Mesendoderm (in vitro differentiated cells): ENCODE data around the gene ABCA1.
"Not testable (repeated sequence)": the region's sequence is repeated elsewhere in the genome, so short reads cannot be mapped to it uniquely, and the experiment has no call there.

ENCODE experiments used
- DNase-seq: peaks from one replicate; pipeline ENCODE4 v3.0.0; 2013
- H2AK5ac ChIP-seq: 2 replicates; pipeline ENCODE4 v1.6.1; 2013; ENCODE audit warnings: low read length, inconsistent platforms
- H2BK120ac ChIP-seq: 2 replicates; pipeline ENCODE4 v1.6.1; 2013; ENCODE audit warnings: low read depth, mild to moderate bottlenecking, low read length, moderate library complexity, mixed read lengths
- H2BK15ac ChIP-seq: replicated peaks from 2 replicates; pipeline ENCODE4 v1.6.1; 2013; ENCODE audit warnings: low read depth, mild to moderate bottlenecking, moderate library complexity
- H2BK5ac ChIP-seq: 2 replicates; pipeline ENCODE4 v1.6.1; 2013; ENCODE audit warnings: low read length, inconsistent platforms
- H3K18ac ChIP-seq: 2 replicates; pipeline ENCODE4 v1.6.1; 2013; ENCODE audit warnings: mild to moderate bottlenecking, low read length, mixed read lengths
- H3K23ac ChIP-seq: one replicate; pipeline ENCODE4 v1.6.1; 2013; ENCODE audit warnings: low read length
- H3K27ac ChIP-seq: 2 replicates; pipeline ENCODE4 v1.5.1; 2013; ENCODE audit warnings: low read depth, mild to moderate bottlenecking, inconsistent platforms, low read length, moderate library complexity
- H3K27me3 ChIP-seq: 2 replicates; pipeline ENCODE4 v1.6.1; 2013; ENCODE audit warnings: low read length, control low read depth, mild to moderate bottlenecking, inconsistent platforms; ENCODE audit not compliant: insufficient read depth, poor library complexity
- H3K36me3 ChIP-seq: 2 replicates; pipeline ENCODE4 v1.6.1; 2013; ENCODE audit warnings: low read length, inconsistent platforms; ENCODE audit not compliant: control insufficient read depth, insufficient read depth
- H3K4ac ChIP-seq: one replicate; pipeline ENCODE4 v1.6.1; 2013; ENCODE audit warnings: low read depth, mild to moderate bottlenecking, low read length, moderate library complexity
- H3K4me1 ChIP-seq: 2 replicates; pipeline ENCODE4 v1.6.1; 2013; ENCODE audit warnings: low read depth, low read length, inconsistent platforms; ENCODE audit not compliant: control insufficient read depth
- H3K4me2 ChIP-seq: 2 replicates; pipeline ENCODE4 v1.6.1; 2013; ENCODE audit warnings: low read length
- H3K4me3 ChIP-seq: 2 replicates; pipeline ENCODE4 v1.5.1; 2013; ENCODE audit warnings: mild to moderate bottlenecking, low read length
- H3K56ac ChIP-seq: one replicate; pipeline ENCODE4 v1.6.1; 2013; ENCODE audit warnings: low read length
- H3K79me1 ChIP-seq: 2 replicates; pipeline ENCODE4 v1.6.1; 2013; ENCODE audit warnings: low read length, inconsistent platforms
- H3K79me2 ChIP-seq: 2 replicates; pipeline ENCODE4 v1.6.1; 2013; ENCODE audit warnings: mild to moderate bottlenecking, low read length; ENCODE audit not compliant: control insufficient read depth, insufficient read depth
- H3K9ac ChIP-seq: 2 replicates; pipeline ENCODE4 v1.6.1; 2013; ENCODE audit warnings: low read length, inconsistent platforms
- H4K5ac ChIP-seq: one replicate; pipeline ENCODE4 v1.6.1; 2013; ENCODE audit warnings: low read length
- H4K8ac ChIP-seq: one replicate; pipeline ENCODE4 v1.6.1; 2013; ENCODE audit warnings: low read depth, mild to moderate bottlenecking, control low read depth, low read length, moderate library complexity
- WGBS: extraction: QIAGEN DNeasy Blood & Tissue Kit; methylation state at CpG from one replicate; pipeline ENCODE4 v1.1.7; 2013; ENCODE audit warnings: low lambda C conversion rate, missing lambda C conversion rate; ENCODE audit not compliant: insufficient coverage; ENCODE audit errors: extremely low coverage; 5-methylcytosine and 5-hydroxymethylcytosine counted together

Gene ABCA1

GRCh38 chr9:104769655-104770054 lies 158.3 kb downstream of the ABCA1 start:
- DNase-seq, result no peak
- H2BK5ac ChIP-seq, result no peak overlapping the region
- no peak overlapping the region for H2AK5ac ChIP-seq
- no peak overlapping the region for H3K4me3 ChIP-seq
- no peak overlapping the region for H3K18ac ChIP-seq
- H3K79me2 ChIP-seq, result no peaks in the 10 kb centered on the region
- no peak overlapping the region for H3K56ac ChIP-seq
- no peak overlapping the region for H2BK120ac ChIP-seq
- no peak overlapping the region for H3K23ac ChIP-seq
- H3K36me3 ChIP-seq, result no peaks in the 10 kb centered on the region
- H4K8ac ChIP-seq, result no peak overlapping the region
- no peak overlapping the region for H3K9ac ChIP-seq
- H3K27ac ChIP-seq, result no peak overlapping the region
- H3K4ac ChIP-seq, result no peak overlapping the region
- H3K79me1 ChIP-seq, result no peaks in the 10 kb centered on the region
- no peaks in the 10 kb centered on the region for H3K4me1 ChIP-seq
- no peak overlapping the region for H4K5ac ChIP-seq
- no CpG with 5 or more reads among the region's 2 CpGs for WGBS
- no peak overlapping the region for H3K4me2 ChIP-seq
- no peak overlapping the region for H2BK15ac ChIP-seq
- H3K27me3 ChIP-seq, result no peaks in the 10 kb centered on the region

GRCh38 chr9:104769029-104769428 lies 158.9 kb downstream of the ABCA1 start:
- no CpG with 5 or more reads among the region's 12 CpGs for WGBS
- H3K4me1 ChIP-seq, H4K8ac ChIP-seq: not testable (repeated sequence)

GRCh38 chr9:104767507-104767906 lies 160.4 kb downstream of the ABCA1 start:
- Histone ChIP-seq H3K36me3 (no peaks in the 10 kb centered on the region), H3K79me2 (no peaks in the 10 kb centered on the region), H2BK120ac (no peak overlapping the region), H3K4me2 (no peak overlapping the region), H2BK5ac (no peak overlapping the region), H3K56ac (no peak overlapping the region), H3K27me3 (no peaks in the 10 kb centered on the region), H4K8ac (no peak overlapping the region), H3K27ac (no peak overlapping the region), H3K18ac (no peak overlapping the region), H3K23ac (no peak overlapping the region), H3K4me3 (no peak overlapping the region), H3K4ac (no peak overlapping the region), H3K4me1 (no peaks in the 10 kb centered on the region), H4K5ac (no peak overlapping the region), H2AK5ac (no peak overlapping the region), H3K9ac (no peak overlapping the region), H3K79me1 (no peaks in the 10 kb centered on the region), H2BK15ac (no peak overlapping the region)
- WGBS, result no CpG with 5 or more reads among the region's 3 CpGs
- no peak for DNase-seq

More at GRCh38 chr9:104769029-104769428, 158.9 kb downstream of the ABCA1 start:
- H3K4me3 ChIP-seq, H3K4ac ChIP-seq, H3K36me3 ChIP-seq, H3K23ac ChIP-seq, H3K18ac ChIP-seq, H2AK5ac ChIP-seq, H4K5ac ChIP-seq, H2BK5ac ChIP-seq, H3K4me2 ChIP-seq, H3K79me2 ChIP-seq, H2BK120ac ChIP-seq, H2BK15ac ChIP-seq, H3K27ac ChIP-seq, H3K79me1 ChIP-seq, H3K27me3 ChIP-seq, DNase-seq, H3K56ac ChIP-seq, H3K9ac ChIP-seq: not testable (repeated sequence)

- no peak overlapping the region for H3K4ac ChIP-seq
- H3K23ac ChIP-seq, result no peak overlapping the region
- no peak overlapping the region for H3K18ac ChIP-seq
- no peak overlapping the region for H3K4me2 ChIP-seq
- no peak overlapping the region for H3K56ac ChIP-seq
- no peaks in the 10 kb centered on the region for H3K27me3 ChIP-seq
- no peaks in the 10 kb centered on the region for H3K79me2 ChIP-seq
- no peak overlapping the region for H4K5ac ChIP-seq
- no peak overlapping the region for H4K8ac ChIP-seq
- no peak overlapping the region for H2BK15ac ChIP-seq
- H3K79me1 ChIP-seq, result no peaks in the 10 kb centered on the region
- no peak overlapping the region for H3K4me3 ChIP-seq
- no CpG with 5 or more reads among the region's 7 CpGs for WGBS
- no peaks in the 10 kb centered on the region for H3K4me1 ChIP-seq
- DNase-seq, result no peak
- no peak overlapping the region for H2BK5ac ChIP-seq
- H3K9ac ChIP-seq, result no peak overlapping the region
- no peak overlapping the region for H2BK120ac ChIP-seq
- H3K36me3 ChIP-seq, result no peaks in the 10 kb centered on the region
- H2AK5ac ChIP-seq, result no peak overlapping the region
- no peak overlapping the region for H3K27ac ChIP-seq
Observed at GRCh38 chr9:104766025-104766424, 161.9 kb downstream of the ABCA1 start.

GRCh38 chr9:104765138-104765537 lies 162.8 kb downstream of the ABCA1 start:
- H3K23ac ChIP-seq, result no peak overlapping the region
- no peaks in the 10 kb centered on the region for H3K36me3 ChIP-seq
- no peak overlapping the region for H4K8ac ChIP-seq
- no peak overlapping the region for H3K4me2 ChIP-seq
- no peak overlapping the region for H3K27ac ChIP-seq
- H3K9ac ChIP-seq, result no peak overlapping the region
- H3K79me2 ChIP-seq, result no peaks in the 10 kb centered on the region
- no peaks in the 10 kb centered on the region for H3K4me1 ChIP-seq
- no peak for DNase-seq
- no CpG with 5 or more reads among the region's 5 CpGs for WGBS
- H2BK15ac ChIP-seq, result no peak overlapping the region
- H2BK120ac ChIP-seq, result no peak overlapping the region
- no peak overlapping the region for H3K4ac ChIP-seq
- no peaks in the 10 kb centered on the region for H3K79me1 ChIP-seq
- H3K56ac ChIP-seq, result no peak overlapping the region
- H2AK5ac ChIP-seq, result no peak overlapping the region
- no peaks in the 10 kb centered on the region for H3K27me3 ChIP-seq
- no peak overlapping the region for H4K5ac ChIP-seq
- no peak overlapping the region for H3K4me3 ChIP-seq
- H2BK5ac ChIP-seq, result no peak overlapping the region
- H3K18ac ChIP-seq, result no peak overlapping the region

- H3K4me3 ChIP-seq, result no peak overlapping the region
- no peaks in the 10 kb centered on the region for H3K79me1 ChIP-seq
- no peak overlapping the region for H2BK120ac ChIP-seq
- H3K56ac ChIP-seq, result no peak overlapping the region
- no peak overlapping the region for H3K23ac ChIP-seq
- no peak overlapping the region for H2BK5ac ChIP-seq
- no peak overlapping the region for H2AK5ac ChIP-seq
- H3K4me1 ChIP-seq, result no peaks in the 10 kb centered on the region
- H3K4ac ChIP-seq, result no peak overlapping the region
- no CpG with 5 or more reads among the region's 3 CpGs for WGBS
- no peak overlapping the region for H3K27ac ChIP-seq
- no peaks in the 10 kb centered on the region for H3K27me3 ChIP-seq
- H3K18ac ChIP-seq, result no peak overlapping the region
- H2BK15ac ChIP-seq, result no peak overlapping the region
- no peaks in the 10 kb centered on the region for H3K36me3 ChIP-seq
- no peak overlapping the region for H3K9ac ChIP-seq
- no peak for DNase-seq
- H3K4me2 ChIP-seq, result no peak overlapping the region
- H4K8ac ChIP-seq, result no peak overlapping the region
- no peak overlapping the region for H4K5ac ChIP-seq
- H3K79me2 ChIP-seq, result no peaks in the 10 kb centered on the region
Observed at GRCh38 chr9:104758974-104759373, 169.0 kb downstream of the ABCA1 start.
